ENCODE data around the gene CACNA1H. TPM values are rescaled to one million over a fixed set of nuclear protein-coding genes. Genes with fewer than 3 reads are reported as not detected.
"Not testable (repeated sequence)": the region's sequence is repeated elsewhere in the genome, so short reads cannot be mapped to it uniquely, and the experiment has no call there.

CACNA1H gene
- total and polyA plus RNA-seq, 2 experiments from 2014 or later: 9.1 TPM

DNA sequence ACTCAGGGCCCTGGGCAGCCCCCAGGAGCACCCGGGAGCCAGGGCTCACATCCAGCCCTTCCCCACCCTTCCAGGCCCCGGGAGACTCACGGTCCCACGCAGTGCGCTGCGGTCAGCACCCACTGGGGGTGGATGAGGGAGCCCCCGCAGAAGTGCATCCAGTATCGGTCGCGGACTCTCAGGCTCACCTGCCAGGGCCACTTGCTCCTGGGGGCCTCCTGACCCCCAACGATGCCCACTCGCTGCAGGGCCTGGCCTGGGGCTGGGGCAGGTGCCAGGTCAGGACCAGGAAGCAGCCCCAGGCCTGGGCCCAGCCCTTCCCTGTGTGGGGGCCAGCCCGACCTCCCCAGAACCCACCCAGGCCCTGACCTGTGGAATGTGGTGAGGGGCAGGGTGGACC is 76.6 kb downstream of the CACNA1H start:
- not testable (repeated sequence) for H3K79me2 ChIP-seq; H3K27me3 ChIP-seq; DNase-seq (ENCODE audit: low spot score); H3K36me3 ChIP-seq (replicated peaks; ENCODE audit: insufficient read depth, low read depth); H2AFZ ChIP-seq; H3K4me1 ChIP-seq (ENCODE audit: insufficient read depth); H3K9me3 ChIP-seq (ENCODE audit: low read depth); H3K4me2 ChIP-seq; H3K9me2 ChIP-seq (replicated peaks; ENCODE audit: insufficient read depth); H3K4me3 ChIP-seq; H4K20me1 ChIP-seq (ENCODE audit: insufficient read depth, poor library complexity, severe bottlenecking); H3K27ac ChIP-seq
- no CpG with 5 or more reads among the region's 13 CpGs for WGBS (ENCODE audit: low lambda C conversion rate, missing lambda C conversion rate)

DNA sequence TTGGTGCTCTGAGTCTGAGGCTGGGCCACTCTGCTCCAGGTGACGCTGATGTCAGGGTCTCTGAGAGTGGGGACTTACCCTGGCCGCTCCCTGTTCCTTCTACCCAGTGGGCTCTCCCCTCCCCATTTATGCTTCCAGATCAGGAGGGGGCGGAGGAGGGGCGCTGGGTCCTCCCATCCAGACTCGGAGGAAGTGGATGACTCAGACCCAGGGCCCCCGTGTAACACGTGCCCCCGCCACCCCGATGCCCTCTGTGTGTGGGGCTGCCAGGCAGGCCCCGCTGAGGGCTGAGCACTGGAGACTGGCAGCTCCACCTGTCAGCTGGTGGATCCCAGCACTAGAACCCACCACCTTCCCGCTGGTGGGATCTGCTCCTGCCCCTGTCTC is 77.2 kb downstream of the CACNA1H start, which contains the start of gene TPSB2:
Gene TPSB2, minus strand, starts transcription at position 101 of the 387 bp plus-strand sequence. CDS start 233 bp downstream, outside the sequence.
- not testable (repeated sequence) for H4K20me1 ChIP-seq (ENCODE audit: insufficient read depth, poor library complexity, severe bottlenecking); DNase-seq (ENCODE audit: low spot score); H2AFZ ChIP-seq; H3K4me1 ChIP-seq (ENCODE audit: insufficient read depth); H3K27me3 ChIP-seq; H3K9me3 ChIP-seq (ENCODE audit: low read depth); H3K36me3 ChIP-seq (replicated peaks; ENCODE audit: insufficient read depth, low read depth); H3K79me2 ChIP-seq; H3K9me2 ChIP-seq (replicated peaks; ENCODE audit: insufficient read depth); H3K4me3 ChIP-seq; H3K27ac ChIP-seq; H3K4me2 ChIP-seq
- no CpG with 5 or more reads among the region's 11 CpGs for WGBS (ENCODE audit: low lambda C conversion rate, missing lambda C conversion rate)

DNA sequence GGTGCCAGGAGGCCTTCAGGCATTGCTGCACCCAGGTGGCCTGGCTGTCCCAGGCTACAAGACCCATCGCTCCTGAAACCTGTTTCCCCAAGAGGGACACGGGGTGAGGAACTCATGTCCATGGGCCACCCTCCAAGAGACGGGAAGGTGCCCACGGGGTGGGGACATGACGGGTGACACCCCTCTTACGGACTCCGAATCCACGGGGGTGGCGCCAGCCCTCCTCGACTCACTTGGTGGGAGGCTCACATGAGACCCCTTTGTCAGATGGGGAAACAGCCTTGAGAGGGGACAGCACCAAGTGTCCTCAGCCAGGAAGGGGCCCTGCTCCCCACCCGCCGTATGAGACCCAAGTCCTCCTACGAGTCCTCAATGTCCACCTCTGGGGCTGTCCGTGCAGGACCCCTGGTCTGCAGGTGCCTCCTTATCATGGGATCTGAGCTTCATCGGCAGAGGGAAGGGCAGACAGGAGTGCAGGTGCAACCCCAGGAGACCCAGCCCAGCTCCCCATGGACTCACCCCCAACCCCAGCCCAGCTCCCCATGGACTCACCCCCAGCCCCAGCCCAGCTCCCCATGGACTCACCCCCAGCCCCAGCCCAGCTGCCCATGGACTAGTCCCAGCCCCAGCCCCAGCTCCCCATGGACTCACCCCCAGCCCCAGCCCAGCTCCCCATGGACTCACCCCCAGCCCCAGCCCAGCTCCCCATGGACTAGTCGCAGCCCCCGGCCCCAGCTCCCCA is 77.7 kb downstream of the CACNA1H start:
- not testable (repeated sequence) for H3K9me2 ChIP-seq (replicated peaks; ENCODE audit: insufficient read depth); H3K27ac ChIP-seq; H3K4me1 ChIP-seq (ENCODE audit: insufficient read depth); H3K4me3 ChIP-seq; H3K4me2 ChIP-seq; H3K9me3 ChIP-seq (ENCODE audit: low read depth); H4K20me1 ChIP-seq (ENCODE audit: insufficient read depth, poor library complexity, severe bottlenecking); H3K27me3 ChIP-seq; H2AFZ ChIP-seq; H3K36me3 ChIP-seq (replicated peaks; ENCODE audit: insufficient read depth, low read depth); DNase-seq (ENCODE audit: low spot score); H3K79me2 ChIP-seq
- 85% methylated on average over 14 of the region's 17 CpGs for WGBS (ENCODE audit: low lambda C conversion rate, missing lambda C conversion rate)

DNA sequence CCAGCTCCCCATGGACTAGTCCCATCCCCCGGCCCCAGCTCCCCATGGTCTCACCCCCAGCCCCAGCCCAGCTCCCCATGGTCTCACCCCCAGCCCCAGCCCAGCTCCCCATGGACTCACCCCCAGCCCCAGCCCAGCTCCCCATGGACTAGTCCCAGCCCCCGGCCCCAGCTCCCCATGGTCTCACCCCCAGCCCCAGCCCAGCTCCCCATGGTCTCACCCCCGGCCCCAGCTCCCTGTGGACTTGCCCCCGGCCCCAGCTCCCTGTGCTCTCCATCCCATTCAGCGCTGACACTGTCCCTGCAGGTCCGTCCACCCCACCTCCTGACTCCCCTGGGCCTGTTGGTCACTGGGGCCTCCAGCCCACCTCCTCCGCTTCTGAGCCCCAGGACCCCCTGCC is 78.4 kb downstream of the CACNA1H start:
- not testable (repeated sequence) for H3K9me2 ChIP-seq (replicated peaks; ENCODE audit: insufficient read depth); H3K27ac ChIP-seq; H3K27me3 ChIP-seq; H2AFZ ChIP-seq; DNase-seq (ENCODE audit: low spot score); H3K4me3 ChIP-seq; H4K20me1 ChIP-seq (ENCODE audit: insufficient read depth, poor library complexity, severe bottlenecking); H3K79me2 ChIP-seq; H3K4me2 ChIP-seq; H3K36me3 ChIP-seq (replicated peaks; ENCODE audit: insufficient read depth, low read depth); H3K9me3 ChIP-seq (ENCODE audit: low read depth); H3K4me1 ChIP-seq (ENCODE audit: insufficient read depth)
- 80% methylated on average over 1 of the region's 7 CpGs for WGBS (ENCODE audit: low lambda C conversion rate, missing lambda C conversion rate)

DNA sequence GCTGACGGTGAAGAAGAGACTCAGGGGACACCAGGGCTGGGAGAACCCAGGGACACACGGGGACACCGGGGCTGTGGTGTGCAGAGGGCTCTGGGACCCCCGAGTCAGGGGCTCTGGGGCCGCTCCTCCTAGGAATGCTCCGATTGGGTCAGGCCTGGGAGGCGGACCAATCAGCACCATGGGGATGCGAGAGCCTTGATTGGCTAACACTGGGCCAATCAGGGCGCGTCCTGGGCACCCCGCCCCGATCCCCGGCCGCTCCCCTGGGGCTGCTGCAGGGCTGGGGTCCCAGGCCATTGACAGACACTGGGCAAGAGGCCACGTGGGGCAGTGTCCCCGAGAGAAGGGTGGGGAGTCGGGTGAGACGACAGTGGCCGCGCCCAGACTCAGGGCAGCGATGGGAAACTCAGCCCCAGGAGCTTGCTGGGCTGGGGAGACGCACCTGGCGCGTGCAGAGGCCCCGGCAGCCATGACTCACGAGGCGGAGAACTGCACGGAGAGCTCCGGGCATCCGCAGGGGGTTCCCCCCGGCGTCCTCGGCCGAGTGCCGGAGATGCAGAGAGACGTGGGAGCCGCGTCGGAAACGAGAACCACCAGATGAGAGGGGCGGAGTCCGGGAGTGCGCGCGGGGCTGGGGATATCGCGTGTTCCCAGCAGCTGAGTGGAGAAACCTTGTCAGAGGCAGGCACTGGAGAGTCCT is 79.3 kb downstream of the CACNA1H start:
- H3K79me2 ChIP-seq; H3K9me3 ChIP-seq (ENCODE audit: low read depth); H3K27ac ChIP-seq; H3K4me3 ChIP-seq; H3K9me2 ChIP-seq (replicated peaks; ENCODE audit: insufficient read depth); DNase-seq (ENCODE audit: low spot score); H2AFZ ChIP-seq; H3K4me1 ChIP-seq (ENCODE audit: insufficient read depth); H3K27me3 ChIP-seq; H3K4me2 ChIP-seq; H3K36me3 ChIP-seq (replicated peaks; ENCODE audit: insufficient read depth, low read depth); H4K20me1 ChIP-seq (ENCODE audit: insufficient read depth, poor library complexity, severe bottlenecking): not testable (repeated sequence)
- no CpG with 5 or more reads among the region's 47 CpGs for WGBS (ENCODE audit: low lambda C conversion rate, missing lambda C conversion rate)

DNA sequence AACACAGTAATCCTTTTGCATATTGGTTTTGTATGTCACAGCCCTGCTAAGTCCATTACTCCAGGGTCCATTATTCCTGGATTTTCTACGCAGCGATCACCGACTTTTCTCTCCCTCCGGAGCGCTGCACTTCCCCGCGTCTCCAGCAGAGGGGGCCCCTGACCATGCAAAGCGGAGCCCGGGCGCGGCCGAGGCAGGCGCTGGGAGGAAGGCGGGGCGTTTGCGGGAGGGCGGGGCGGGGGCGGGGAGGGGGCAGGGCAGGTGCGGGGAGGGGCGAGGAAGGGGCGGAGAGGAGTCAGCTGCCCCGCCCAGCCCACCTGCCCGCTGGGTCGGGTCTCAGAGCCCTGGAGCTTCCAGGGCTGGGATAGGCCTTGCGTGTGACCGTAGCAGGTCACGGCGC is 83.8 kb downstream of the CACNA1H start:
- not testable (repeated sequence) for H3K4me1 ChIP-seq (ENCODE audit: insufficient read depth); H2AFZ ChIP-seq; H3K4me2 ChIP-seq; H3K4me3 ChIP-seq; H3K9me3 ChIP-seq (ENCODE audit: low read depth); H3K9me2 ChIP-seq (replicated peaks; ENCODE audit: insufficient read depth); H3K36me3 ChIP-seq (replicated peaks; ENCODE audit: insufficient read depth, low read depth); H4K20me1 ChIP-seq (ENCODE audit: insufficient read depth, poor library complexity, severe bottlenecking); H3K27me3 ChIP-seq; H3K79me2 ChIP-seq; DNase-seq (ENCODE audit: low spot score); H3K27ac ChIP-seq
- WGBS (ENCODE audit: low lambda C conversion rate, missing lambda C conversion rate): no CpG with 5 or more reads among the region's 29 CpGs
